Epithelial cell of proximal tubule (primary cell): ENCODE data around the gene FANCL. TPM values are rescaled to one million over a fixed set of nuclear protein-coding genes. Genes with fewer than 3 reads are reported as not detected.
"Not testable (repeated sequence)": the region's sequence is repeated elsewhere in the genome, so short reads cannot be mapped to it uniquely, and the experiment has no call there.

Experiments used
- DNase-seq: peaks from one replicate; pipeline ENCODE4 v3.0.0-alpha.2; 2011; ENCODE audit warnings: low read depth
- H3K4me3 ChIP-seq: 2 replicates; pipeline ENCODE4 v1.5.1; 2011; ENCODE audit warnings: low read depth, mild to moderate bottlenecking, low read length
- total RNA-seq: library from RNA; depleted of rRNA; stranded (reverse); fragments of >200 nt; gene quantifications from 2 replicates; pipeline ENCODE4 v1.2.3, GENCODE V29; 2015
- TF ChIP-seq, protein P1 (sequence below): conservative IDR thresholded peaks from 2 replicates; pipeline ENCODE4 v1.5.1; 2012; ENCODE audit warnings: low read depth, mild to moderate bottlenecking, low read length

The FANCL gene
- total RNA-seq, 1 donor from 2014 or later, result 29.5 TPM

DNA sequence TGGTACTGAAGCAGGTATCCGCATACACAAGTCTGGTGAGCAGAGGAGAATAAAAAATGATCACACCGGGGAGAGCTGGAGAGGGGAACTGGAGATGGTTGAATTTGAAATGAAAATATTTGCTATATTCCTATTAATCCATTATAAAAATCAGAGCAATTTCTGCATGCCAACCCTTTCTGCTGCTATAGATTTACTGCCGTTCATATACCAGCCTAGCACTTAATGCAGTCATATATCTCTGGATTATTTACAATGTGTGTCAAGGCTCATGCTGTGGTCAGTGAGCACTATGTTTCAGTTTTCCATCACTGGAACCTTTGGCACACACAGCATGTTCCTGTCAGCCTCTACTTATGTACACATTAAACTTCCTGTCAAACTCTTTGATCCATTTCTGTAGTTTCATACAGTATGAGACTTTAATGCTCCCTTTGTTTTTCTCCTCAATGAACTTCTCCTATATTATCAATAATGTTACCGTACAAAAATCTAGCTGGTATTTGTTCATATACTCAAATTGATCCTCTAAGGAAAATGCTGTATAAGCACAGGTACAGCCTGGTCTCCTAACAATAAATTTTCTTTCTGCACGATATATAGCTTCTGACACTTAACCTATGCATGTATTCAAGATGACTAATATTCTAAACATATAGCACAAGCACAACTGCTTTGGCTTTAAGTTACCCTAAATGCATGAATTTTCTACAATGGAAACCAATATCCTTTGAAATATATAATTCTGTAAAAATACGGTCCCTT, 36.7 kb downstream of the FANCL start:
- TF ChIP-seq, protein P1, sequence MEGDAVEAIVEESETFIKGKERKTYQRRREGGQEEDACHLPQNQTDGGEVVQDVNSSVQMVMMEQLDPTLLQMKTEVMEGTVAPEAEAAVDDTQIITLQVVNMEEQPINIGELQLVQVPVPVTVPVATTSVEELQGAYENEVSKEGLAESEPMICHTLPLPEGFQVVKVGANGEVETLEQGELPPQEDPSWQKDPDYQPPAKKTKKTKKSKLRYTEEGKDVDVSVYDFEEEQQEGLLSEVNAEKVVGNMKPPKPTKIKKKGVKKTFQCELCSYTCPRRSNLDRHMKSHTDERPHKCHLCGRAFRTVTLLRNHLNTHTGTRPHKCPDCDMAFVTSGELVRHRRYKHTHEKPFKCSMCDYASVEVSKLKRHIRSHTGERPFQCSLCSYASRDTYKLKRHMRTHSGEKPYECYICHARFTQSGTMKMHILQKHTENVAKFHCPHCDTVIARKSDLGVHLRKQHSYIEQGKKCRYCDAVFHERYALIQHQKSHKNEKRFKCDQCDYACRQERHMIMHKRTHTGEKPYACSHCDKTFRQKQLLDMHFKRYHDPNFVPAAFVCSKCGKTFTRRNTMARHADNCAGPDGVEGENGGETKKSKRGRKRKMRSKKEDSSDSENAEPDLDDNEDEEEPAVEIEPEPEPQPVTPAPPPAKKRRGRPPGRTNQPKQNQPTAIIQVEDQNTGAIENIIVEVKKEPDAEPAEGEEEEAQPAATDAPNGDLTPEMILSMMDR, result no peak
- H3K4me3 ChIP-seq, result no peak overlapping the region
- no peak for DNase-seq

DNA sequence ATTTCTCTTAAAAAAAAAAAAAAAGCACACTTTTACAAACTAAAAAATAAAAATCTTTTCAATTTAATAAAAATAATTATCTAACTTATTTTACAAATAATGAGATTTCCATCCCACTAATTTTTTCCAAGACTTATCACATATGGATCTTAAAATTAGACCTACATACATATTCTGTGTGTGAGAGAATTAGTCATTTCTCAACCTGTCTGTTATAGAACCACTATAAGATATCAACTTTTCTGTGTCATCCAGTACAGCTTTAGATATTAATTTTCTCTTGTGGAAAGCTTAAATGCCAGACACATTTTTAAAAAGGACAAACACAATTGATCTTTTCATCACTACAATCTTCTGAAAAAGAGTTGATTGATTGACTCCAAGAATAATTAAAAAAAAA, 38.1 kb downstream of the FANCL start:
- TF ChIP-seq, protein P1, result no peak
- no peak for DNase-seq
- no peak overlapping the region for H3K4me3 ChIP-seq

DNA sequence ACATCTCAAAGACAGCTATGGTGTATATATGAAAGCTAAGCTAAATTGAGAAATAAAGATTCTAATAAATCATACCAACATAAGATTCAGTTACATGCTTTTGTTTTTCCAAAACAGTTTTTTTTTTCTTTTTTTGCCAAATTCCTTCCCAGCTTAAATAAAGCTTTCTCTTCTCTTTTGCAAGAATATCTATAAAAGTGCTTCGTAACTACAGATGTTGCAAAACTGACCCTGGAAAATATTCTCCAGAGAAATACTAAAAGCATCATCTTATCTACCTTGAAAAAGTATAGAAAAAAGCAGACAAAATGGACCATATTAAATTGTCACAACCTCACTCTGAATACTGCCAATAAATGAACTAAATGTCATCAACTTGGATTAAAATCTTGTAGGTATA, 38.7 kb downstream of the FANCL start:
- TF ChIP-seq, protein P1, result no peak
- no peak overlapping the region for H3K4me3 ChIP-seq
- DNase-seq, result no peak

DNA sequence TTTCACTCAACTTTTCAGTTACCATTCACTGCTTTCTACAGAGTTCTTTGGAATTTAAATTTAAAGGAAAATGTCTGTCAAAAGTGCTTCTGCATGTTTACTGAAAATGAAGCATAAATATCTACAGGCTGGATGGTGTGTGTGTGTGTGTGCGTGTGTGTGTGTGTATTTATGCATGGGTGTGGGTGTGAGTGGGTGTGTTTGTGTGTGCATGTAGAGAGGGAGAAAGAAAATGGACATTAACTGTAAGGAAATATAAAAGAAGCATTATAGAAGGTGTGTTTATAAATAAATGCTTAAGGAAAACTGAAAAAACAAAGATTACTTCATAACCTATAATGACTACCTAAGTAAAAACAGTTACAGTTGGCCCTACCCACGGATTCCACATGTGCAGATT, 43.2 kb downstream of the FANCL start:
- TF ChIP-seq, protein P1, result no peak
- no peak overlapping the region for H3K4me3 ChIP-seq
- no peak for DNase-seq

DNA sequence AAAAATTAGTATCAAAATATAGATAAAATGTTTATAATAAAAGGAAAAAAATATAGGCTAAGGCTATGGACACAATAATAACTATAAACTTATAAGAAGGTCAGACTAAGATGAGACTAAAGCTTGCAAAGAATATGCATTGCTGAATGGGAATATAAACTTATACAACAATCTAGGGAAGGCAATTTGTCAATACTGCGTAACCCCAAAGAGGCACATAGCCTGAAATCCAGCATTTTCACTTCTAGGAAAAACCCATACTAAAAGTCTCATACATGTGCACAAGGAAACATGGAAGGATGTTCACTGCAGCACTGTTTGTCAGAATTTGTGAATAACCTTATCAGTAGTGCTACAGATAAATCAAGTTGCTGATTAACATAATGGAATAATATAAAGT, 45.5 kb downstream of the FANCL start:
- TF ChIP-seq, protein P1, result no peak
- no peak overlapping the region for H3K4me3 ChIP-seq
- no peak for DNase-seq

DNA sequence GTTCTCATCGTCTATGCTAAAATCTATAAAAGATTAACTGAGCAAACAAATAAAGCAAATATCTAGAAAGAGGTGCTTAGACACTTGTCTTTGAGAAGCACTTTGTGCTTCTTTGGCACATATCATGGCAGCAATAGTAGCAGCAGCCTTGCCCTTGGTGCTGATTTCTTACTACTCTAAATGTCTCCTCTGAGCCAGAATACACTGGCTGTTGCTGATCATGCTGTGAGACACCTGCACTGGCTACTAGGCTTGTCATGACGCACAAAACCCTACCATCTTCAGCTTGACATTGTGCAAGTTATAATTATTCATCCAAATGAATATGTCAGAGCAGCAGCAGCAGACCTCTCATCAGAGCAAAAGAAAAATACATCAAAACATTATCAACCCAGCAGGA, 46.7 kb downstream of the FANCL start:
- DNase-seq, result no peak
- no peak overlapping the region for H3K4me3 ChIP-seq
- TF ChIP-seq, protein P1, result no peak

DNA sequence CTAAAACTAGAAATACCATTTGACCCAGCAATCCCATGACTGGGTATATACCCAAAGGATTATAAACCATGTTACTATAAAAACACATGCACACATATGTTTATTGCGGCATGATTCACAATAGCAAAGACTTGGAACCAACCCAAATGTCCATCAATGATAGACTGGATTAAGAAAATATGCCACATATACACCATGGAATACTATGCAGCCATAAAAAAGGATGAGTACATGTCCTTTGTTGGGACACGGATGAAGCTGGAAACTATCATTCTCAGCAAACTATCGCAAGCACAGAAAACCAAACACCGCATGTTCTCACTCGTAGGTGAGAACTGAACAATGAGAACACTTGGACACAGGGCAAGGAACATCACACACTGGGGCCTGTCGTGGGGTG, 54.1 kb downstream of the FANCL start:
- H3K4me3 ChIP-seq, DNase-seq: not testable (repeated sequence)

DNA sequence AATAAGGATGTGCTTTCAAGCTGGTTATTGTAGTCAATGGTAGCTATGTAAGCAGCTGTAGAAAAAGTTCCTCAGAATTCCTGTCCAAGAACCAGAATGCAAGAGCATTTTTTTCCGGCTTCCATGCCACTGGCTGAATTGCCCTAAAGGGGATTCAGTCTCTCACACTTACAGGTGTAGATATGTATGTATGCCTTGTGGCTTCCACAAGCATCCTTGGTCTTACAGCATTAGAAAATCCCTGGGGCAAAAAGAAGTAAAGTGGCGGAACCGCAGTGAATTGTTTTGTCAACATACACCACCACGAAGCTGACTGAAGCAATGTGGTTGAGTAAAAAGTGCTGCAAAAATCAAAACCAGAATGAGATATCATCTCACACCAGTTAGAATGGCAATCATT, 54.6 kb downstream of the FANCL start:
- DNase-seq, result no peak
- H3K4me3 ChIP-seq, result no peak overlapping the region
- TF ChIP-seq, protein P1, result no peak
